H9 (cell line): ENCODE data around the gene CACNB2. TPM values are rescaled to one million over a fixed set of nuclear protein-coding genes. Genes with fewer than 3 reads are reported as not detected.

Source experiments
- DNase-seq: peaks from one replicate; pipeline ENCODE4 v3.0.0-alpha.2; 2017
- H2AFZ ChIP-seq: one replicate; pipeline ENCODE4 v1.6.1; 2013; ENCODE audit warnings: mild to moderate bottlenecking, low read length, control low read depth, moderate library complexity
- H2AK5ac ChIP-seq: 2 replicates; pipeline ENCODE4 v1.6.1; 2013; ENCODE audit warnings: low read length, control low read depth, mixed read lengths; ENCODE audit not compliant: insufficient read length
- H2BK120ac ChIP-seq: one replicate; pipeline ENCODE4 v1.6.1; 2013; ENCODE audit warnings: low read depth, mild to moderate bottlenecking, low read length, control low read depth, inconsistent platforms; ENCODE audit not compliant: poor library complexity, severe bottlenecking
- H2BK12ac ChIP-seq: 2 replicates; pipeline ENCODE4 v1.6.1; 2013; ENCODE audit warnings: low read length, control low read depth, mixed read lengths, low read depth; ENCODE audit not compliant: insufficient read length
- H2BK15ac ChIP-seq: 2 replicates; pipeline ENCODE4 v1.6.1; 2013; ENCODE audit warnings: low read depth, low read length, control low read depth
- H2BK20ac ChIP-seq: one replicate; pipeline ENCODE4 v1.6.1; 2013; ENCODE audit warnings: low read depth, mild to moderate bottlenecking, low read length, control low read depth, inconsistent platforms; ENCODE audit not compliant: poor library complexity, severe bottlenecking
- H2BK5ac ChIP-seq: 2 replicates; pipeline ENCODE4 v1.6.1; 2013; ENCODE audit warnings: low read length, control low read depth, mixed read lengths; ENCODE audit not compliant: insufficient read length
- H3K14ac ChIP-seq: 2 replicates; pipeline ENCODE4 v1.6.1; 2013; ENCODE audit warnings: low read length, control low read depth; ENCODE audit not compliant: insufficient read depth
- H3K18ac ChIP-seq: 2 replicates; pipeline ENCODE4 v1.6.1; 2013; ENCODE audit warnings: low read depth, mild to moderate bottlenecking, mixed read lengths, low read length, control low read depth; ENCODE audit not compliant: insufficient read length
- H3K23ac ChIP-seq: 2 replicates; pipeline ENCODE4 v1.6.1; 2013; ENCODE audit warnings: low read length, control low read depth, mixed read lengths, low read depth; ENCODE audit not compliant: insufficient read length
- H3K23me2 ChIP-seq: 2 replicates; pipeline ENCODE4 v1.6.1; 2013; ENCODE audit warnings: low read depth, mild to moderate bottlenecking, mixed read lengths, low read length, control low read depth; ENCODE audit not compliant: insufficient read length, poor library complexity, severe bottlenecking
- H3K27ac ChIP-seq: 2 replicates; pipeline ENCODE4 v1.5.1; 2013; ENCODE audit warnings: low read length, control low read depth, mixed read lengths, low read depth; ENCODE audit not compliant: insufficient read length
- H3K27me3 ChIP-seq: 2 replicates; pipeline ENCODE4 v1.6.1; 2013; ENCODE audit warnings: low read length, control low read depth, inconsistent platforms; ENCODE audit not compliant: insufficient read depth
- H3K4ac ChIP-seq: 2 replicates; pipeline ENCODE4 v1.6.1; 2013; ENCODE audit warnings: low read depth, mild to moderate bottlenecking, control low read depth, inconsistent platforms, low read length, moderate library complexity
- H3K4me1 ChIP-seq: 2 replicates; pipeline ENCODE4 v1.6.1; 2013; ENCODE audit warnings: low read length, control low read depth, inconsistent platforms; ENCODE audit not compliant: insufficient read depth
- H3K4me2 ChIP-seq: 2 replicates; pipeline ENCODE4 v1.6.1; 2013; ENCODE audit warnings: low read length, control low read depth, mixed read lengths; ENCODE audit not compliant: insufficient read length, insufficient read depth
- H3K56ac ChIP-seq: 2 replicates; pipeline ENCODE4 v1.6.1; 2013; ENCODE audit warnings: low read depth, mild to moderate bottlenecking, mixed read lengths, low read length, control low read depth; ENCODE audit not compliant: insufficient read length
- H3K79me1 ChIP-seq: 2 replicates; pipeline ENCODE4 v1.6.1; 2013; ENCODE audit warnings: low read depth, mild to moderate bottlenecking, moderate library complexity, low read length, control low read depth, inconsistent platforms; ENCODE audit not compliant: insufficient read depth, poor library complexity, severe bottlenecking
- H3K79me2 ChIP-seq: 2 replicates; pipeline ENCODE4 v1.6.1; 2013; ENCODE audit warnings: low read length, control low read depth, inconsistent platforms; ENCODE audit not compliant: insufficient read depth
- H3K9ac ChIP-seq: 2 replicates; pipeline ENCODE4 v1.6.1; 2013; ENCODE audit warnings: low read length, control low read depth, mixed read lengths; ENCODE audit not compliant: insufficient read length; ENCODE audit errors: extremely low read depth
- H3K9me3 ChIP-seq: one replicate; pipeline ENCODE4 v1.6.1; 2013; ENCODE audit warnings: low read depth, low read length, inconsistent platforms; ENCODE audit not compliant: control insufficient read depth
- H3T11ph ChIP-seq: one replicate; pipeline ENCODE4 v1.6.1; 2013; ENCODE audit warnings: mild to moderate bottlenecking, low read length, control low read depth, inconsistent platforms
- H4K20me1 ChIP-seq: one replicate; pipeline ENCODE4 v1.6.1; 2013; ENCODE audit not compliant: control insufficient read depth, insufficient read length, insufficient read depth
- H4K5ac ChIP-seq: 2 replicates; pipeline ENCODE4 v1.6.1; 2013; ENCODE audit warnings: low read depth, mild to moderate bottlenecking, mixed read lengths, low read length, control low read depth; ENCODE audit not compliant: insufficient read length
- H4K8ac ChIP-seq: replicated peaks from 2 replicates; pipeline ENCODE4 v1.6.1; 2013; ENCODE audit warnings: low read length, control low read depth, mixed read lengths, low read depth; ENCODE audit not compliant: insufficient read length
- H4K91ac ChIP-seq: 2 replicates; pipeline ENCODE4 v1.6.1; 2013; ENCODE audit warnings: low read depth, mild to moderate bottlenecking, moderate library complexity, mixed read lengths, low read length, control low read depth; ENCODE audit not compliant: insufficient read length
- H3K27ac Mint-ChIP-seq, 3 experiments: 2 replicates in 2 of 3; 3 replicates in 1 of 3; pipeline ENCODE4 v1.8.0; 2020 to 2021; ENCODE audit warnings: mixed read lengths in 3 of 3, mild to moderate bottlenecking in 1 of 3, moderate library complexity in 1 of 3
- H3K27me3 Mint-ChIP-seq: 2 replicates; pipeline ENCODE4 v1.8.0; 2021; ENCODE audit warnings: low read depth, mild to moderate bottlenecking, moderate library complexity, mixed read lengths
- H3K36me3 Mint-ChIP-seq, 3 experiments: 2 replicates in 2 of 3; 3 replicates in 1 of 3; pipeline ENCODE4 v1.8.0; 2020 to 2021; ENCODE audit warnings: low read depth in 3 of 3, mixed read lengths in 3 of 3; ENCODE audit not compliant: insufficient read depth in 1 of 3
- H3K4me1 Mint-ChIP-seq, 2 experiments: 2 replicates each; pipeline ENCODE4 v1.8.0; 2020; ENCODE audit warnings: mixed read lengths in 2 of 2
- H3K4me3 Mint-ChIP-seq, 2 experiments: 2 replicates in 1 of 2; 3 replicates in 1 of 2; pipeline ENCODE4 v1.8.0; 2020 to 2021; ENCODE audit warnings: mild to moderate bottlenecking in 2 of 2, mixed read lengths in 2 of 2, moderate library complexity in 1 of 2
- H3K9me3 Mint-ChIP-seq, 2 experiments: 2 replicates in 1 of 2; 3 replicates in 1 of 2; pipeline ENCODE4 v1.8.0; 2020; ENCODE audit warnings: mild to moderate bottlenecking in 2 of 2, mixed read lengths in 2 of 2, moderate library complexity in 1 of 2
- WGBS: extraction: QIAGEN DNeasy Blood & Tissue Kit; methylation state at CpG from one replicate; pipeline ENCODE4 v1.1.7; 2013; ENCODE audit warnings: missing lambda C conversion rate, low lambda C conversion rate, mixed read lengths; ENCODE audit not compliant: insufficient read length; ENCODE audit errors: extremely low coverage; 5-methylcytosine and 5-hydroxymethylcytosine counted together
- total RNA-seq: library from RNA; stranded (reverse); gene quantifications from 2 replicates; pipeline ENCODE4 v1.2.1, GENCODE V29; 2021
- TF ChIP-seq, protein P1 (sequence below): fragments of 200-600 bp; sonication (generic); conservative IDR thresholded peaks from 3 replicates; pipeline ENCODE4 v1.8.0; 2021; ENCODE audit warnings: antibody characterized with exemption, mild to moderate bottlenecking

The CACNB2 gene
- total RNA-seq, 1 experiment from 2014 or later: 2.6 TPM

DNA sequence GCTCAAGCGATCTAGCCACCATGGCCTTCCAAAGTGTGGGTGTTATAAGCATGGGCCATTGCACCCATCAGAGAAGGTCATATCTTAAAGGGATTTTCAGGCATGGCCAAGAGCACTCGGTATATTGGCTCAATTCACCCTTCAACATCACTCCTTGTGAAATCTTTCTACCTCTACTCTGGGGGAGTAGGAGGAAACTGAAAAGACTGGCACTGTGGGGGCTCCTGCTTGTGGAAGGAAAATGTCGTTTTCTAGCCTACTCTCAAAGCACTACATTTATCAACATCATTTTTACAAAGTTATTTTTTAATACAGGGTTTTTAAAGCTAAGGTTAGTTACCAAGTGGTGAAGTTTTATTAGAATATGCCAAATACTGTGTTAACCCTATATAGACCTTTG lies 42.0 kb upstream of the CACNB2 start:
- no peaks in the 10 kb centered on the region for H4K20me1 ChIP-seq
- no peak overlapping the region for H3K18ac ChIP-seq
- Mint-ChIP-seq H3K27ac (peak overlapping the region in 2 of 3 experiments; percentile 16 to 86; a peak in 1 of 7 replicates), H3K9me3 (no peaks in the 10 kb centered on the region), H3K4me3 (no peak overlapping the region), H3K27me3 (no peaks in the 10 kb centered on the region; the same call in 1 of the 2 replicates), H3K4me1 (peaks cover 42 to 46% of the 10 kb centered on the region in 2 experiments), H3K36me3 (no peaks in the 10 kb centered on the region)
- no CpG with 5 or more reads among the region's 3 CpGs for WGBS
- H4K5ac ChIP-seq: peak overlapping the region; percentile 41
- no peak for DNase-seq
- H2BK20ac ChIP-seq: no peak overlapping the region
- H2BK120ac ChIP-seq: no peak overlapping the region
- H3K27me3 ChIP-seq: no peaks in the 10 kb centered on the region
- no peak overlapping the region for H3K27ac ChIP-seq
- no peak overlapping the region for H4K8ac ChIP-seq
- TF ChIP-seq, protein P1, sequence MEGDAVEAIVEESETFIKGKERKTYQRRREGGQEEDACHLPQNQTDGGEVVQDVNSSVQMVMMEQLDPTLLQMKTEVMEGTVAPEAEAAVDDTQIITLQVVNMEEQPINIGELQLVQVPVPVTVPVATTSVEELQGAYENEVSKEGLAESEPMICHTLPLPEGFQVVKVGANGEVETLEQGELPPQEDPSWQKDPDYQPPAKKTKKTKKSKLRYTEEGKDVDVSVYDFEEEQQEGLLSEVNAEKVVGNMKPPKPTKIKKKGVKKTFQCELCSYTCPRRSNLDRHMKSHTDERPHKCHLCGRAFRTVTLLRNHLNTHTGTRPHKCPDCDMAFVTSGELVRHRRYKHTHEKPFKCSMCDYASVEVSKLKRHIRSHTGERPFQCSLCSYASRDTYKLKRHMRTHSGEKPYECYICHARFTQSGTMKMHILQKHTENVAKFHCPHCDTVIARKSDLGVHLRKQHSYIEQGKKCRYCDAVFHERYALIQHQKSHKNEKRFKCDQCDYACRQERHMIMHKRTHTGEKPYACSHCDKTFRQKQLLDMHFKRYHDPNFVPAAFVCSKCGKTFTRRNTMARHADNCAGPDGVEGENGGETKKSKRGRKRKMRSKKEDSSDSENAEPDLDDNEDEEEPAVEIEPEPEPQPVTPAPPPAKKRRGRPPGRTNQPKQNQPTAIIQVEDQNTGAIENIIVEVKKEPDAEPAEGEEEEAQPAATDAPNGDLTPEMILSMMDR: no peak
- no peak overlapping the region for H3T11ph ChIP-seq
- peaks cover 8% of the 10 kb centered on the region for H3K4me1 ChIP-seq
- H2AK5ac ChIP-seq: no peak overlapping the region
- H4K91ac ChIP-seq: no peak overlapping the region
- H3K14ac ChIP-seq: no peak overlapping the region
- H3K79me2 ChIP-seq: no peaks in the 10 kb centered on the region
- no peaks in the 10 kb centered on the region for H3K23me2 ChIP-seq
- no peak overlapping the region for H3K56ac ChIP-seq
- H3K9ac ChIP-seq: no peak overlapping the region
- H3K4me2 ChIP-seq: no peak overlapping the region
- no peak overlapping the region for H3K4ac ChIP-seq
- no peak overlapping the region for H2AFZ ChIP-seq
- H2BK15ac ChIP-seq: no peak overlapping the region
- H2BK12ac ChIP-seq: no peak overlapping the region
- no peaks in the 10 kb centered on the region for H3K9me3 ChIP-seq
- no peaks in the 10 kb centered on the region for H3K79me1 ChIP-seq
- no peak overlapping the region for H3K23ac ChIP-seq
- no peak overlapping the region for H2BK5ac ChIP-seq
